ENCODE results near the gene COA4.

DNA sequence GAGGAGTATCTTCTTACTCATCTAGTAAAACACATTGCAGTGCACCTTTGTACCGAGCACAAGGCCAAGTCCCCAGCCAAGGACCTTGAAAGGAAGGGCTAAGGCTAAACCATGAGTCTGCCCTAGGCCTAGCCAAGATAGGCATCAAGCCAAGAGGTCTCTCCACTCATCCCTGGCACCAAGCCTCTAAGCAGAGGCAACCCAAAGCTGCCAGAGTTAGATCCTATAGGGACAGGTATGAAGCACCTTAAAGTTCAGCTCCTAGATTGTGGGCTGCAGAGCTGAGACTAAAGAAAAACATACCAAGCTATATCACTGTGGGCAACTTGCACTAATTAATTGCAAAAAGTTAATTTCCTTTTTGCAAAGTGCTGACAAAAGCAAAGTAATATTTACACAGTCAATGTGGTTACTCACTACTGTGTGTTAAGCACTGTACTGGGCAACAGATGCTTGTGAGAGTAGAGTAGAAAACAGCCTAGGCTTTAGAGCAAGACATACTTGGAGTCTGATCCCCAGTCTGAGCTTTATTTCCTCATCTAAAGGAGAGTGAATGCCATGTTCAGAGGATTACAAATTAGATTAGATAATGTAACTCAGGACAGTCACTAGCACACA is 7.2 kb downstream of the COA4 start:
- TF ChIP-seq, protein P1, sequence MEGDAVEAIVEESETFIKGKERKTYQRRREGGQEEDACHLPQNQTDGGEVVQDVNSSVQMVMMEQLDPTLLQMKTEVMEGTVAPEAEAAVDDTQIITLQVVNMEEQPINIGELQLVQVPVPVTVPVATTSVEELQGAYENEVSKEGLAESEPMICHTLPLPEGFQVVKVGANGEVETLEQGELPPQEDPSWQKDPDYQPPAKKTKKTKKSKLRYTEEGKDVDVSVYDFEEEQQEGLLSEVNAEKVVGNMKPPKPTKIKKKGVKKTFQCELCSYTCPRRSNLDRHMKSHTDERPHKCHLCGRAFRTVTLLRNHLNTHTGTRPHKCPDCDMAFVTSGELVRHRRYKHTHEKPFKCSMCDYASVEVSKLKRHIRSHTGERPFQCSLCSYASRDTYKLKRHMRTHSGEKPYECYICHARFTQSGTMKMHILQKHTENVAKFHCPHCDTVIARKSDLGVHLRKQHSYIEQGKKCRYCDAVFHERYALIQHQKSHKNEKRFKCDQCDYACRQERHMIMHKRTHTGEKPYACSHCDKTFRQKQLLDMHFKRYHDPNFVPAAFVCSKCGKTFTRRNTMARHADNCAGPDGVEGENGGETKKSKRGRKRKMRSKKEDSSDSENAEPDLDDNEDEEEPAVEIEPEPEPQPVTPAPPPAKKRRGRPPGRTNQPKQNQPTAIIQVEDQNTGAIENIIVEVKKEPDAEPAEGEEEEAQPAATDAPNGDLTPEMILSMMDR (IDR thresholded peaks at IDR 0.05; ENCODE audit: low read depth, low read length) = no peak
- TF ChIP-seq EZH2phosphoT487 (IDR thresholded peaks at IDR 0.05; ENCODE audit: low read depth) = no peak

Data from OCI-LY3 (cell line).